Epidermal melanocyte (primary cell): Measurements from ENCODE around the gene YPEL3.

Experiments used
- DNase-seq: peaks from one replicate; pipeline ENCODE4 v3.0.0; 2011; ENCODE audit warnings: low spot score; ENCODE audit not compliant: insufficient read length

Gene YPEL3

DNA sequence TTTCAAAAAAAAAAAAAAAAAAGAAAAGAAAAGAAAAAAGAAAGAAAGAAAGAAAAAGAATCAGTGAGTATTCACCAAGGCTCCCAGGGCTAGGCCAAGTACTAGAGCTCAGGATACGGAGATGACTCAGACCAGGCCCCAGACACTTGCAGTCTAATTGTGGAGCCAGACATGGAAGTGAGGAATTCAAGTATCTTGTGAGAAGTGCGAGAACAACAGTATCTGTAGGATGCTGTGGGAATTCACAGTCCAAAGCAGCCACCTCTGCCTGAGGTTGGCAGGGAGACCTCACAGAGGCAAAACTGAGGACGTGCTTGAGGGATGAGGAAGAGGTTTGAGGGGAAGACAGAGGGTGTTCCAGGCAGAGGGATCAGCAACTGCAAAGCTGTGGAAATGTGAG lies 44.5 kb downstream of the YPEL3 start:
- DNase-seq, result no peak

DNA sequence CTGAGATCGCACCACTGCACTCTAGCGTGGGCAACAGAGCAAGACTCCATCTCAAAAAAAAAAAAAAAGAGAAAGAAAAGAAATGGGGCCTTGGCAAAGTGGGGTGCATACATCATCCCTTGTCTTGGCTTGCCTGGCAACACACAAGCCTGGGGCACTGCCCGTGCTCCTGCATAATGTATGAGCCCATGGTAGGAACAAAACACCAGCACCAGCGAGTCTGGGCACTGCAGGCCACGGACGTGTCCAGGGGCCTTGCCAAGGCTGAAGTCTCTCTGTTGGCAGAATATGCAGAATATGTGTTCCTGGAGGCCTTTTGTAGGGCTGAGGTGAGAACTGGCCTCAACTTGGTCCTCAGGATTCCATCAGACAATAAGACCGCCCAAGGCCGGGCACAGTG lies 46.1 kb downstream of the YPEL3 start:
- no peak for DNase-seq

DNA sequence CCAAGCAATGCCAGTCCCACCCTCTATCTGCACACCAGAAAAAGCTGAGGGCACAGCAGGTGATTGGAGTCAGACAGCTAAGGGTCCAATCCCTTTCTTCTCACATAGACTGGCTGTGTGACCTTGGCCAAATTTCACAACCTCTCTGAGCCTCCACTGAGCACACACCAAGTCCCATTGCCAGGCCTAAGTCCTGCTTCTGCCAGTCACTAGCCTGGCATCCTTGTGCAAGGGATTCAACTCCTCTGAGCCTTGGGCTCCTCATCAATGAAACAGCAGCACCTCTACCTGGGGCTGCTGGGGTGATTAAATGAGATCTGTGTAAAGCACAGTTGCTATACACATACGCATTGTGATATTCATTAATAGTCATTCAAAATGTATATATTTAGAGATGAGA lies 49.4 kb downstream of the YPEL3 start:
- DNase-seq, result no peak

DNA sequence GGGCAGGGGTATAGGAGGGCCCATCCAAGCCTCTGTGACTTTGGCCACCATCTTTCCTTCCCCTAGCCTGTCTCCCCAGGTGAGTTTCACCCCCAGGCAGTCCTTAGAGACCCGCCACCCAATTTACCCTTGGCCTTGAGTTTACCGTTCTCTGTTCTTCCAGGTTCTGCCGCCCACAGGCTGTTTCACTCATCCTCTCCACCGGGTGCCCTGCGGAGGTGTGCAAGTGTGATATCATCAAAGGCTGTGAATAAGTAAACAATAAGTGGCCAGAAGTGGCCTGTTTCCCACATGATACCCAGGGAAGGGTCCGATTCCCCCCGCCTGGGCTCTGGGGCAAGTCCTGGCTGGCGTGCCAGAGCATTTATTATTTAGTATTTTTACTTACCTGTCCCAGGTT lies 49.8 kb downstream of the YPEL3 start:
- DNase-seq, result no peak
